SK-N-SH treated with all-trans-retinoic acid at 6 μM for 48 hours (cell line): ENCODE results near the gene C9orf78.

ENCODE experiments used
- ATAC-seq: fragments of 200-7000 bp; cut with Tn5 transposase; 3 replicates; pipeline ENCODE4 v1.9.1; 2020; ENCODE audit warnings: mild to moderate bottlenecking, moderate library complexity
- ARNTL ChIP-seq: fragments of 450-650 bp; formaldehyde crosslinking; IDR thresholded peaks from 2 replicates; pipeline ENCODE4 v1.5.0; 2020; ENCODE audit warnings: low read depth, mild to moderate bottlenecking, moderate library complexity, borderline replicate concordance
- BACH2 ChIP-seq: fragments of 250-450 bp; sonication (Bioruptor Pico); IDR thresholded peaks from 2 replicates; pipeline ENCODE4 v1.9.0; 2021; ENCODE audit warnings: mild to moderate bottlenecking, borderline replicate concordance
- CREB5 ChIP-seq: fragments of 250-450 bp; sonication (Bioruptor Pico); IDR thresholded peaks from 2 replicates; pipeline ENCODE4 v1.5.1; 2020; ENCODE audit warnings: low read depth, mild to moderate bottlenecking, moderate library complexity
- CSDC2 ChIP-seq: fragments of 250-450 bp; sonication (Bioruptor Pico); IDR thresholded peaks from 2 replicates; pipeline ENCODE4 v1.5.0; 2020; ENCODE audit warnings: mild to moderate bottlenecking, moderate library complexity
- ESRRG ChIP-seq: fragments of 250-450 bp; sonication (Bioruptor Pico); IDR thresholded peaks from 2 replicates; pipeline ENCODE4 v1.6.1; 2021; ENCODE audit warnings: mild to moderate bottlenecking
- OSR1 ChIP-seq: fragments of 250-450 bp; sonication (Bioruptor Pico); IDR thresholded peaks from 2 replicates; pipeline ENCODE4 v1.8.0; 2022; ENCODE audit warnings: moderate library complexity, mild to moderate bottlenecking, inconsistent platforms
- PPARA ChIP-seq: fragments of 250-450 bp; sonication (Bioruptor Pico); IDR thresholded peaks from 2 replicates; pipeline ENCODE4 v1.5.0; 2020; ENCODE audit warnings: mild to moderate bottlenecking, borderline replicate concordance
- RARB ChIP-seq: fragments of 250-450 bp; sonication (Bioruptor Pico); IDR thresholded peaks from 2 replicates; pipeline ENCODE4 v1.8.0; 2021; ENCODE audit warnings: mild to moderate bottlenecking, moderate library complexity
- SNAI2 ChIP-seq: fragments of 250-450 bp; sonication (Bioruptor Pico); IDR thresholded peaks from 2 replicates; pipeline ENCODE4 v1.5.0; 2020; ENCODE audit warnings: mild to moderate bottlenecking, moderate library complexity
- TCF4 ChIP-seq: fragments of 250-450 bp; sonication (Bioruptor Pico); IDR thresholded peaks from 2 replicates; pipeline ENCODE4 v1.8.0; 2021; ENCODE audit warnings: mild to moderate bottlenecking, moderate library complexity, borderline replicate concordance
- TOX ChIP-seq: fragments of 250-450 bp; sonication (Bioruptor Pico); IDR thresholded peaks from 2 replicates; pipeline ENCODE4 v1.8.0; 2021; ENCODE audit warnings: mild to moderate bottlenecking, moderate library complexity, borderline replicate concordance
- ZC3H10 ChIP-seq: fragments of 250-450 bp; sonication (Bioruptor Pico); IDR thresholded peaks from 2 replicates; pipeline ENCODE4 v1.5.1; 2021; ENCODE audit warnings: mild to moderate bottlenecking, moderate library complexity
- ZFP3 ChIP-seq: fragments of 250-450 bp; sonication (Bioruptor Pico); IDR thresholded peaks from 2 replicates; pipeline ENCODE4 v1.5.0; 2020; ENCODE audit warnings: mild to moderate bottlenecking, moderate library complexity
- ZFP30 ChIP-seq: fragments of 450-650 bp; formaldehyde crosslinking; IDR thresholded peaks from 2 replicates; pipeline ENCODE4 v1.5.0; 2022; ENCODE audit warnings: mild to moderate bottlenecking, moderate library complexity
- ZNF565 ChIP-seq: fragments of 450-650 bp; formaldehyde crosslinking; conservative IDR thresholded peaks from 2 replicates; pipeline ENCODE4 v1.5.0; 2020; ENCODE audit warnings: low read depth, mild to moderate bottlenecking, moderate library complexity
- ZNF8 ChIP-seq: fragments of 450-650 bp; formaldehyde crosslinking; IDR thresholded peaks from 2 replicates; pipeline ENCODE4 v1.5.0; 2020; ENCODE audit warnings: mild to moderate bottlenecking, moderate library complexity
- TF ChIP-seq, protein P1 (sequence below): fragments of 250-450 bp; sonication (Bioruptor Pico); IDR thresholded peaks from 2 replicates; pipeline ENCODE4 v1.5.0; 2020; ENCODE audit warnings: mild to moderate bottlenecking, moderate library complexity
- TF ChIP-seq, protein P2 (sequence below): fragments of 250-450 bp; sonication (Bioruptor Pico); IDR thresholded peaks from 2 replicates; pipeline ENCODE4 v1.5.1; 2021; ENCODE audit warnings: mild to moderate bottlenecking, moderate library complexity
- TF ChIP-seq, protein P3 (sequence below): fragments of 250-450 bp; sonication (Bioruptor Pico); IDR thresholded peaks from 2 replicates; pipeline ENCODE4 v1.8.0; 2020; ENCODE audit warnings: mild to moderate bottlenecking, moderate library complexity, borderline replicate concordance

The C9orf78 gene

DNA sequence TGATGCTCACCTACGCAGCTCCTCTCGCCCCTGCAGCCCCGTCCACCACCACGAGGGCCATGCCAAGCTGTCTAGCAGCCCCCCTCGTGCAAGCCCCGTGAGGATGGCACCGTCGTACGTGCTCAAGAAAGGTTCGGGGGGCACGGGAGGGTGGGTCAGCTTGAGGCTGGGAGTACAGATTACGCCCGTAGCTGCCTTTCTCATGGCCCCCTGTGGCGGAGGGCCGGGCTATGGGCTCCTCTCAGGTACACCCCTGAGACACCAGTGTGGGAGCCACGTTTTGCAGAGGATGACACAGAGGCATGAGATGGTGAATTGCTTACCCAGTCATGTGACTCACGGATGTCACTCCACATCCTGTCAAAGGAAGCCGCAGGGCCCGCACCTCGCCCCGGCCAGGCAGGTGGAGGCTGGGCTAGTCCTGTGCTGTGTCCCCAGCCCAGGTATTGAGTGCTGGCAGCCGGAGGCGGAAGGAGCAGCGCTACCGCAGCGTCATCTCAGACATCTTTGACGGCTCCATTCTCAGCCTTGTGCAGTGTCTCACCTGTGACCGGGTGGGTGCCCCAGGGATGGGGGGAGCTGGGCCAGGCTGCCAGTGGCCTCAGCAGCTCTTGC, 33.9 kb upstream of the C9orf78 start:
- ATAC-seq: no peak
- TF ChIP-seq CREB5 (CRISPR knock-in tag) (no peak), BACH2 (CRISPR knock-in tag) (no peak), ZNF8 (CRISPR knock-in tag) (no peak), PPARA (CRISPR knock-in tag) (no peak), ARNTL (no peak), SNAI2 (CRISPR knock-in tag) (no peak), ZFP30 (CRISPR knock-in tag) (no peak), ZFP3 (no peak), CSDC2 (CRISPR knock-in tag) (no peak), RARB (CRISPR knock-in tag) (no peak), ZNF565 (CRISPR knock-in tag) (no peak), TCF4 (CRISPR knock-in tag) (no peak), ZC3H10 (no peak), ESRRG (CRISPR knock-in tag) (no peak), TOX (CRISPR knock-in tag) (no peak), OSR1 (no peak)
- TF ChIP-seq, protein P1, sequence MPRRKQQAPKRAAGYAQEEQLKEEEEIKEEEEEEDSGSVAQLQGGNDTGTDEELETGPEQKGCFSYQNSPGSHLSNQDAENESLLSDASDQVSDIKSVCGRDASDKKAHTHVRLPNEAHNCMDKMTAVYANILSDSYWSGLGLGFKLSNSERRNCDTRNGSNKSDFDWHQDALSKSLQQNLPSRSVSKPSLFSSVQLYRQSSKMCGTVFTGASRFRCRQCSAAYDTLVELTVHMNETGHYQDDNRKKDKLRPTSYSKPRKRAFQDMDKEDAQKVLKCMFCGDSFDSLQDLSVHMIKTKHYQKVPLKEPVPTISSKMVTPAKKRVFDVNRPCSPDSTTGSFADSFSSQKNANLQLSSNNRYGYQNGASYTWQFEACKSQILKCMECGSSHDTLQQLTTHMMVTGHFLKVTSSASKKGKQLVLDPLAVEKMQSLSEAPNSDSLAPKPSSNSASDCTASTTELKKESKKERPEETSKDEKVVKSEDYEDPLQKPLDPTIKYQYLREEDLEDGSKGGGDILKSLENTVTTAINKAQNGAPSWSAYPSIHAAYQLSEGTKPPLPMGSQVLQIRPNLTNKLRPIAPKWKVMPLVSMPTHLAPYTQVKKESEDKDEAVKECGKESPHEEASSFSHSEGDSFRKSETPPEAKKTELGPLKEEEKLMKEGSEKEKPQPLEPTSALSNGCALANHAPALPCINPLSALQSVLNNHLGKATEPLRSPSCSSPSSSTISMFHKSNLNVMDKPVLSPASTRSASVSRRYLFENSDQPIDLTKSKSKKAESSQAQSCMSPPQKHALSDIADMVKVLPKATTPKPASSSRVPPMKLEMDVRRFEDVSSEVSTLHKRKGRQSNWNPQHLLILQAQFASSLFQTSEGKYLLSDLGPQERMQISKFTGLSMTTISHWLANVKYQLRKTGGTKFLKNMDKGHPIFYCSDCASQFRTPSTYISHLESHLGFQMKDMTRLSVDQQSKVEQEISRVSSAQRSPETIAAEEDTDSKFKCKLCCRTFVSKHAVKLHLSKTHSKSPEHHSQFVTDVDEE: no peak

DNA sequence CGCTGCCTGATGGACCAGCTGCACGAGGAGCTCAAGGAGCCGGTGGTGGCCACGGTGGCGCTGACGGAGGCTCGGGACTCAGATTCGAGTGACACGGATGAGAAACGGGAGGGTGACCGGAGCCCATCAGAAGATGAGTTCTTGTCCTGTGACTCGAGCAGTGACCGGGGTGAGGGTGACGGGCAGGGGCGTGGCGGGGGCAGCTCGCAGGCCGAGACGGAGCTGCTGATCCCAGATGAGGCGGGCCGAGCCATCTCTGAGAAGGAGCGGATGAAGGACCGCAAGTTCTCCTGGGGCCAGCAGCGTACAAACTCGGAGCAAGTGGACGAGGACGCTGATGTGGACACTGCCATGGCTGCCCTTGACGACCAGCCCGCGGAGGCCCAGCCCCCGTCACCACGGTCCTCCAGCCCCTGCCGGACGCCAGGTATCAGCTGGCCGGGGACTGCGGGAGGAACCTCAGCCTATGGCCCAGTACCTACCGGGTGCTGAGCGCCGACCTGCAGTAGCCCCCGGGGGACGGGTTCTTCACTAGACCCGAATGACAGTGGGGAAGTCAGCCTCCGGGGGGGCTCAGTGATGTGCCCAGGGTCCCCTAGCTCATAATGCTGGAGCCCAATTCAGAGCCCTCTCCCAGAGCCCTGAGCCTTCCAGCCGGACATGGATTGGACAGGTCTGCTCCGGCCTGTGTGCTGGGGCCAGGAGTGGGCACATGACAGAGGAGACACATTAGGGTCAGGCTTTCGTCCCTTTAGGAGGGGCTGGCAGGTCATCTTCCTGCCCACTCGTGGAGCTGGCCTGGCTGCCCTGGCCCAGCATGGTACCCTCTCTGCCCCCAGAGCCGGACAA, 33.2 kb upstream of the C9orf78 start:
- no peak for TF ChIP-seq TOX (CRISPR knock-in tag)
- TF ChIP-seq ZFP30 (CRISPR knock-in tag): no peak
- no peak for TF ChIP-seq RARB (CRISPR knock-in tag)
- TF ChIP-seq OSR1: no peak
- no peak for TF ChIP-seq SNAI2 (CRISPR knock-in tag)
- TF ChIP-seq ZNF565 (CRISPR knock-in tag): no peak
- TF ChIP-seq, protein P2, sequence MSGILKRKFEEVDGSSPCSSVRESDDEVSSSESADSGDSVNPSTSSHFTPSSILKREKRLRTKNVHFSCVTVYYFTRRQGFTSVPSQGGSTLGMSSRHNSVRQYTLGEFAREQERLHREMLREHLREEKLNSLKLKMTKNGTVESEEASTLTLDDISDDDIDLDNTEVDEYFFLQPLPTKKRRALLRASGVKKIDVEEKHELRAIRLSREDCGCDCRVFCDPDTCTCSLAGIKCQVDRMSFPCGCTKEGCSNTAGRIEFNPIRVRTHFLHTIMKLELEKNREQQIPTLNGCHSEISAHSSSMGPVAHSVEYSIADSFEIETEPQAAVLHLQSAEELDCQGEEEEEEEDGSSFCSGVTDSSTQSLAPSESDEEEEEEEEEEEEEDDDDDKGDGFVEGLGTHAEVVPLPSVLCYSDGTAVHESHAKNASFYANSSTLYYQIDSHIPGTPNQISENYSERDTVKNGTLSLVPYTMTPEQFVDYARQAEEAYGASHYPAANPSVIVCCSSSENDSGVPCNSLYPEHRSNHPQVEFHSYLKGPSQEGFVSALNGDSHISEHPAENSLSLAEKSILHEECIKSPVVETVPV (CRISPR knock-in tag): no peak
- no peak for TF ChIP-seq ESRRG (CRISPR knock-in tag)
- TF ChIP-seq, protein P3, sequence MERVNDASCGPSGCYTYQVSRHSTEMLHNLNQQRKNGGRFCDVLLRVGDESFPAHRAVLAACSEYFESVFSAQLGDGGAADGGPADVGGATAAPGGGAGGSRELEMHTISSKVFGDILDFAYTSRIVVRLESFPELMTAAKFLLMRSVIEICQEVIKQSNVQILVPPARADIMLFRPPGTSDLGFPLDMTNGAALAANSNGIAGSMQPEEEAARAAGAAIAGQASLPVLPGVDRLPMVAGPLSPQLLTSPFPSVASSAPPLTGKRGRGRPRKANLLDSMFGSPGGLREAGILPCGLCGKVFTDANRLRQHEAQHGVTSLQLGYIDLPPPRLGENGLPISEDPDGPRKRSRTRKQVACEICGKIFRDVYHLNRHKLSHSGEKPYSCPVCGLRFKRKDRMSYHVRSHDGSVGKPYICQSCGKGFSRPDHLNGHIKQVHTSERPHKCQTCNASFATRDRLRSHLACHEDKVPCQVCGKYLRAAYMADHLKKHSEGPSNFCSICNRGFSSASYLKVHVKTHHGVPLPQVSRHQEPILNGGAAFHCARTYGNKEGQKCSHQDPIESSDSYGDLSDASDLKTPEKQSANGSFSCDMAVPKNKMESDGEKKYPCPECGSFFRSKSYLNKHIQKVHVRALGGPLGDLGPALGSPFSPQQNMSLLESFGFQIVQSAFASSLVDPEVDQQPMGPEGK (CRISPR knock-in tag): no peak
- TF ChIP-seq BACH2 (CRISPR knock-in tag): no peak
- TF ChIP-seq ZC3H10: no peak
- TF ChIP-seq PPARA (CRISPR knock-in tag): no peak
- ATAC-seq: no peak; the same call in 2 of the 3 replicates

GRCh38 chr9:129867136-129868022, 32.3 kb upstream of the C9orf78 start:
- ATAC-seq: no peak; the same call in 1 of the 3 replicates
- no peak for TF ChIP-seq CSDC2 (CRISPR knock-in tag)
- no peak for TF ChIP-seq ZFP3
- TF ChIP-seq ZFP30 (CRISPR knock-in tag): no peak
- no peak for TF ChIP-seq ZNF565 (CRISPR knock-in tag)
- TF ChIP-seq, all 23 proteins: peak for 0
